Hepatocyte (in vitro differentiated cells): ENCODE data around the gene M1AP.

ENCODE experiments used
- CTCF ChIP-seq: fragments of 200-600 bp; sonication (generic); IDR thresholded peaks from 2 replicates; pipeline ENCODE4 v1.5.1; 2016; ENCODE audit warnings: antibody characterized with exemption, mild to moderate bottlenecking; ENCODE audit not compliant: poor library complexity
- EZH2 ChIP-seq: fragments of 200-600 bp; sonication (generic); IDR thresholded peaks from 2 replicates; pipeline ENCODE4 v1.6.1; 2016; ENCODE audit warnings: antibody characterized with exemption, mild to moderate bottlenecking, borderline replicate concordance

DNA sequence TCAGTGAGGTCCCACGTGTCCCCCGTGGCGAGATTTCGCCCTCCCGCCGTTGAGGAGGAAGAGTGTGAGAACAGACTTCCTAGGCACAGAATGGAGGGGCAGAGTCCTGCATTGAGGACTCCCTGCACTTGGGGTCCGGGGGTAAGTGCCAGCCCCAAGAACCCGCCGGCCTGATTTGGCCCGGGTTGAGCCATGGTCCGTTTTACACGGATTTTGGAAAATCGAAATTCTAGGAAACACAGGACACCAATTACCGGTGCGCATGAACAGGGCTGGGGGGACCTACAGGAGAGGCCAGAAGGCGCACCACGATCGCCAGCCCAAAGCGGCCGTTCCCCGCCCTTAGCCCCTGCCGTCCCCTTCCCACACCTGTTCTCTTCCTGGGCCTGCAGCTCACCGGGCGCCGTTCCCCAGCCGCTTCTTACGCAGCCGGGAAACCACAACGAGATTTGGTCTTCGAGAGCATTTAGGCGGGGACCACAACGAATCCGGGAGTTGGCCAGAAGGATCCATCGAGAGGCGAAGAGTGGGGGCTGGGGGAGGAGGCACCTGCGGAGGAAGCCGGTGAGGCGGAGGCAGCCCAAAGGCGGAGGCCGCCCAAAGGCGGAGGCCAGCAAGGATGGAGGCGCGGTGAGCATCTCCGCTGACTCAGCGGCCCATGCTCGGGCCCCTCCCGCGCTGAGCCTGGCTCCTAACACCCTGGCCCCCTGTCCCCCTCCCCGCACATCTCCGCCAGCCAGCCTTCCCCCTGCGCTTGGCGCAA is 134.3 kb downstream of the M1AP start:
- TF ChIP-seq CTCF (no peak), EZH2 (peak; percentile 76)
